Measurements from ENCODE around the gene PLCL2.

PLCL2 gene

DNA sequence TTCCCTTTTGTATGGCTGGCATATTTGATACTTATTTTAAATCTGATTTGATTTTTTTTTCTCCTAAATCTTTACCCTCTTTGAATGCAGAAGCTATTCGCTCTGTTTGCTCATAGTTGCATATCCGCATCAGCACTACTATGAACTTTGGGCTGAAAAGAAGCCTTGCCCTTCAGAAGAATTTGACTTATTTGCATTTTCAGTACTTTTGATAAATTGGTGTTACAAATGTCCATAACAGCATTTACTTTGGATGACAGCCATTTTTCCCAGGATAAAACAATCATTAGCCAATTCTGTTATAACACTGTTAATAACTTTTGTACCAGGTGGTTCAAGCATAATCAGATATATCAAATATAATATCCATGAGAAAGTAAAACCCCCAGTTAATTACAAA lies 129.5 kb downstream of the PLCL2 start:
- DNase-seq (ENCODE audit: low spot score): no peak

DNA sequence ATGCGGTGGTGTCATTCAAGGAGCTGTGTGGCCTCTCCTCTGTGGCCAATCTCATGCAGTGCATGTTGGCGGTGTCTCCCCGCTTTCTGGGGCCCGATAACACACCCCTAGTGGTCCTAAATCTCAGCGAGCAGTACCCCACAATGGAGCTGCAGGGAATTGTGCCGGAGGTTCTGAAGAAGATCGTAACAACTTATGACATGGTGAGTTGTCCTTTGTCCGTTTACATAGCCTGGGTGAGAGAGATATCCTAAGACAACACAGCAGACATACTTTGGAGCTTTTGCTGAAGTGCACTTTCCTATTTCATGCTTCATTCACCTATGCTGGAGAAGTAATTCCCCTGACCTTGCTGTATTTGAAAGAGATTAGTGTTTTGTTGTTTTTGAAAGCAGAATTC lies 130.0 kb downstream of the PLCL2 start:
- no peak for DNase-seq (ENCODE audit: low spot score)

DNA sequence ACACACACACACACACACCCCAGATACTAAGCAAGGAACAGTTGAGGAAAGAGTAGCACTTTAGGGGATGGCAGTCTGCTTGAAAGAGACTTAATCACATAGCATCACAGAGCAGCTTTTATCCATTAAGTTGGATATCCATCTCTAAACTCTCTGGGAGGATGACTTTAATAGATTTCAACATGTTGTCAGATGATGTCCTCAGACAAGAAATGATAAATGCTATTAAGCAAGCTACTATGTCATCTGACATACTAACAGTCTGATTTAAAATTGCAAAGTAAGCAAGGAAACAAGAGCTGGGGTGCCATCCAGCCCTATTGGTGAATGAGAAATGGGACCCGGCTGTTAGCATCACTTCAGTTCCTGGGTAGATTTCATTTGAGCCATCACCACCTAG lies 136.9 kb downstream of the PLCL2 start:
- no peak for DNase-seq (ENCODE audit: low spot score)

DNA sequence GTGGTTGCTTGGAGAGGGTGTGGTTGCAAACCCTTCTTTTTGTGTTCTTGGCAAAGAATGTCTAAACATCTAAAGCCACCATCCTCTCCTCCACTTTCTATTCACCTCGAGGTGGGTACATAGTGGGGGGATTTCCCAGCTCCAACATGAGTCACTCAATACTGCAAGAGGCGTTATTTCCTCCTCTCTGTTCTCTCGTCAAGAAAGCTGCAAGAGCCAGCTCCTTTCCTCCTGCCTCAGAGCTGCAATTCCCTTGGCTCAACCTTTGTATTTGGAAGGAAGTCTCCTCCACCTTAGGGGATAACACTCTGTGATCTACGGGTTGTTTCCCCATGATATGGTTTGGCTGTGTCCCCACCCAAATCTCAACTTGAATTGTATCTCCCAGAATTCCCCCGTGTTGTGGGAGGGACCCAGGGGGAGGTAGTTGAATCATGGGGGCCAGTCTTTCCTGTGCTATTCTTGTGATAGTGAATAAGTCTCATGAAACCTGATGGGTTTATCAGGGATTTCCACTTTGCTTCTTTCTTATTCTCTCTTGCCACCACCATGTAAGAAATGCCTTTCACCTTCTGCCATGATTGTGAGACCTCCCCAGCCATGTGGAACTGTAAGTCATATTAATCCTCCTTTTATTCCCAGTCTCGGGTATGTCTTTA lies 138.4 kb downstream of the PLCL2 start:
- no peak for DNase-seq (ENCODE audit: low spot score)

DNA sequence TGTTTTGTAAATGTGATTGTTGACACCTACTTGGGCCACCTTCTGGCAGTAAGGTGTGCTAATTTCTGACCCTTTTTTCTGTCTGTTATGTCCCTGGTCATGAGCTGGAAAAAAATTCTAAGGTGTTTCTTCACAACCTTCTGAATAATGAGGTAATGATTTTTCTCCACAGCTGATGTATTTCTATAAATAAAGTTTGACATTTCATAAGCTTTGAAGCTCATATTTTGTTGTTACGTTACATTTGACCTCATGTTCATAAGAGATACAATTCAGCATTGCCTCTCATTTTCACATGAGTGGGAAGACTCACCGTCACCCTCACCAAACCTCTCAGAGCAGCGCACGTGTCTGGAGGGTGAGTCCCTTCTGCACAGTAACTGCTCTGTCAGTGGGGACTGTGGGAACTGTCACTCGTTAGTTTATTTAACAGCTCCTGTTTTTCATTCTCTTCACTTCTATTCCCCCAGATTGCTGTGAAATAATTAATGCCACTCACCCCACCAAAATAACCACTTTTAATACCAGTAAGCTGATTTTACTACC lies 140.9 kb downstream of the PLCL2 start:
- DNase-seq (ENCODE audit: low spot score): no peak

DNA sequence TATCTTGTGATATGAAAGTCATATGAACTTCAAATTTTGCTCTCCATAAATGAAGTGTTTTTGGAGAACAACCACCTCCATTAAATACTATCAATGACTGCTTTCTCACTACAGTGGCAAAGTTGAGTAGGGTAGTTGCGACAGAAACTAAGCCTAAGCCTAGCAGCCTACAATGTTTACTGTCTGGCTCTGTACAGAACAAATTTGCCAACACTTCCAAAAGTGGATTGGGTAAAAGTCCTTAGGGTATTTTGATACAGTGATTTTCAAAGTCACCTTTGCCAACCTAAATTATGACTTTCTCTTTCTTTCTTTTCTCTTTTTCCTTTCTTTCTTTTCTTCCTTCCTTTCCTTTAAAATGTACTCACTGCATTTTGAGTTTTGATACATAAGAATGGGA lies 142.6 kb downstream of the PLCL2 start:
- no peak for DNase-seq (ENCODE audit: low spot score)

DNA sequence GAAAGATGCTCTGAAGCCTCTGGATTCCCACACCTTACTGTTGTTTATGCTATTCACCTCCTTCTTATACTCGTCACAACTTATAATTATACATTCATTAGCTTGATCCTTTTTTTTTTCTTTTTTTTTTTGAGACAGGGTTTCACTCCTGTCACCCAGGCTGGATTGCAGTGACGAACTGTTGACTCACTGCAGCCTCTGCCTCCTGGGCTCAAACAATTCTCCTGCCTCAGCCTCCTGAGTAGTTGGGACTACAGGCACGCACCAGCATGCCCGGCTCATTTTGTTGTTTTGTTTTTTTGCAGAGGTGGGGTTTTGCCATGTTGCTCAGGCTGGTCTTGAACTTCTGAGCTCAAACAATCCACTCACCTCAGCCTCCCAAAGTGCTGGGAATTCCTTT lies 143.6 kb downstream of the PLCL2 start:
- no peak for DNase-seq (ENCODE audit: low spot score)

DNA sequence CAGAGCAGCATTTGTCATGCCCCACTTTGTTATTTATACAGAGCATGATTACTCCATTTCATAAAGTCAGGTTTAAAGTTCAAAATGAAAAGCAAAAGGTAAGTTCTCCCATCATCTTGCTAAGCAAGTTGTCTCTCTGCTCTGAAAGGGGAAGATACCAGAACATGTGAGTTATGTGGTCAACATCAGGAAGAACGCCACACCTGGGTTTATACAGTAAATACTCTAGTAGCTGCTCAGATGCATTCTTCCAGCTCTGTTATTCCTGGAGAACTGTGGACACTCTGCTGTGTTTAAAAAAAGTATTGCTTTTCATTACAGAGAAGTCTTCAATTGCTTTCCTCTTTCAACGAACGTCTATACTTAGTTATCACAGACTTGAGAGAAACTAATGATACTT lies 145.7 kb downstream of the PLCL2 start:
- DNase-seq (ENCODE audit: low spot score): no peak

DNA sequence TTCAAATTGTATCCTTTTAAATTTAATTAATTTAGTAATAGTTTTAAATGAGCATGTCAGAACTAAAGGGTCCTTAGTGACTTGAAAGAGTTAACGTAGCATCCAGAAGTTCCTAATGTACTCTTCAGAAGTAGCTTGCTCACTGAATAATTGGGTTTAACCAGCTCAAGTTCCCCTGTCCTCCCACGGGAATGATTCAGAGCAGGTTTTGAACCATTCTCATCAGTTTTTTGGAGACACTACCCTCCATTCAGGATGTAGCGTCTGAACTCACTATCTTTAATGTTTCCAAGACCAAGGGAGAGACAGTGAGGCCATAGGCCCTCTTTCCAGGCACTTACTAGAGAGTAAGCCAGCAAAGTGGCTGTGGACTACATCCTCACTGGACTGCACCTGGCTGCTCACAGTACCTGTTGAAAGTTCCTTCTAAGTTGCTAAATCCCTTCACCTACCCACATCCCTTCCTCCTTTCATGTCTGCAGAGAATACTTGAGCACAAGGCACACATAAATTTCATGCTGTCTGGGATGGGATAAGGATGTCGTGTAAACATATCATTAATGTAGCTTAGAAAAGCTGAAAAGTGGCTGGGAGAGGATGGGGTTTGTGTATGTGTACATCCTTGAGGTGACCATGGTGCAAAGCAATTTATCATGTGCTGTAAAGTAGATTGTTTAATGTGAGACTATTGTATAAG lies 146.3 kb downstream of the PLCL2 start:
- DNase-seq (ENCODE audit: low spot score): no peak

DNA sequence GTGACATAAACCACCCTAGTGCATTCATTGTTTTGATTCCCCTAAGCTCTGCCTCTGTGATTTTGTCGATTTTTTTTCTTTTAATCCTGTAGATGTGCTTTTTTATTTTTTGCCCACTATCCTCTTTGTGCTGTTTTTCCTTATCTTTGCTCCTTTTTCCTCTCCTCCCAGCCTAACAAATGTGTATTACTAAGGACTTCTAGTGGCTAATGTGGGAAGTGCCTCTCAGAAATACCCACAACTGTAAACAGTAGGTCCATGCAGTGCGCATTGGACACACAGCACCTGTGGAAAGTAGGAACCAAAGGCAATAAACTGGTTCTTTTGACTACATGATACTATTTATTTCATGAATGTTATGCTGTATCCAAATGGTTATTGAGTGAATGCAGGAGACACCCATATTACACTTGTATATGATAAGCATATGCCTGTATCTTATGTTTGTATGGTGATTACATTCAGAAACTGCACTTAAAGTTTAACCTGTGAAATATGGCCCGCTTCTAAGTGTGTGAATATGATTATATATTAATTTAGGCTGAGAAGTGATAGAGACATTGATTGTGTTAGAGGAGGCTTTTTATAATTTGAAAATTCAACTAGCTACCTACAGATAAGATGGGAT lies 147.8 kb downstream of the PLCL2 start:
- DNase-seq (ENCODE audit: low spot score): peak; percentile 7

DNA sequence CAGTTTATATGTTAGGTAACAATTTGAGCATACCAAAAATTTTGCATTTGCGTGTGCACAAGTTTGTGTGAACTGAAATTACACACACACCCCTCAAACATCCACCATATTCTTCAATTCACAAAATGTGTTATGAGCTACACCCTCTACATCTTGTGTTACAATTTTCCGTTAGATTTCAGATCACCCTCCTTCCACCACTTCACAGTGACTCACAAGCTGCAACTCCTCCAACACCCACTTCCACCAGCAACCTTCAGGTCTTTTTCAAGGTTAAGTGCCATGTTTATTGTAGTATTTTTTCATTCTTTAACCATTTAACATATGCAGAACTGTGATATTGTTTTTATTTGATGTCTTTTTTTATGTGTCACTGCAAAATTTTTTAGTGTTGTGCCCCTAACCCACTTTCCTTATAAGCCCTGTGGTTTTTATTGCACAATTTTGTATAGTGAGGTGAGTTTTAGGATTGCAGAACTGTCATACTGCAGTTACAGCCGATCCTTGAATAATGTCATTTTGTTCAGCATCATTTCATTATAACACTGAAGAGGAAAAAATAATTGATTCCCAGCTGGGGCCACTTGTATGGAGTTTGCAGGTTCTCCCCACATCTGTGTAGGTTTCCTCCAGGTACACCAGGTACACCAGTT lies 148.9 kb downstream of the PLCL2 start:
- DNase-seq (ENCODE audit: low spot score): no peak

DNA sequence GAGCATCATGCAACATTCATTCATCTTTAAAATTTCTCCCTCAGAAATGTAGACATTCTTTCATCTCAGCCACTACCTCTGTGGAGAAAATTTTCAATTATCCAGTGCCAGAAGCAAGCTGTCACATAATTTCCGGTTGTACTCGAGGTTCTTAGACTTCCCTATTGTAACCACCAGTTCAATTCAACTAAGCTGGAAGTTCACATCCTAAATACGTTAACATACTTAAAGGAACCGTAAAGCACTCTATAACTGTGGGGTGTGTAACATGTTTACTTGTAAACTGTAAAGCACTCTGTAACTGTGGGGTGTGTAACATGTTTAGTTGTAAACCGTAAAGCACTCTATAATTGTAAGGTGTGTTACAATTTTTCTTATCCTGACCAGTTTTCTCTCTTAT lies 150.3 kb downstream of the PLCL2 start:
- DNase-seq (ENCODE audit: low spot score): no peak

DNA sequence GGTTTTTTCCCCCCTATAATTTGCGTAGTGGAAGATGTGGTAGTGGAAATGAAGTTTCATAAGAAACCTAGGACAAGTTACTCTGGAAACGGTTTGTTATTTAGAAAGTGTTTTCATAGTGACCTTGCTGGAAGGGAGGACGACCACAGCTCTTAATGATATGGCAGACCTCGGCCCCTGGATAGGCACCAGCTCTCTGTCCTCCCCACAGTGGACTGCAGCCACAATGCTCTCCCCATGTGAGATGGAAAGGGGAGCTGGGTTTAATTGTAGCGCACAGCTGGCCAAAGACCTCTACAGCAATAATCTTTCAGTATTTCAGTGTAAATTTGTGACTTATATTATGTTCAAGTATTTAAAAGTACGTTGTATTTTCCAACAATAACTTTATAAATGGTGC lies 151.2 kb downstream of the PLCL2 start:
- no peak for DNase-seq (ENCODE audit: low spot score)

DNA sequence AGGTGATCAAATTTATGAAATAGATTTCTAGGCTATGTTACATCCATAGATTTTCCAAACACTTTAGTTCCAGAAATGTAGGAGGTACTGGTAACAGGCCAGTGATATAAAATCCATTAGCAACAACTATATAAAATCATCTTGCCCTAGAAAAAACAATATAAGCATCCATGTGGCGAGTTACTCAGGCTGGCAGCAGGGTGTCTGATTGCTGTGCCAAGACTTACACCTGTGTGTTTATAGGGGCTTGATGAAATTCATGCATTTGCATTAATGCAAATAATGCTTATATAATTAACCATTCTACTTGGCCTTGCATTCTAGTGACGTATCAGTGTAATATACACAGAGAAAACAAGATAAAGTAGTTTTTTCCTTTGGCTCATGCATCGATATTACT lies 153.4 kb downstream of the PLCL2 start:
- no peak for DNase-seq (ENCODE audit: low spot score)

DNA sequence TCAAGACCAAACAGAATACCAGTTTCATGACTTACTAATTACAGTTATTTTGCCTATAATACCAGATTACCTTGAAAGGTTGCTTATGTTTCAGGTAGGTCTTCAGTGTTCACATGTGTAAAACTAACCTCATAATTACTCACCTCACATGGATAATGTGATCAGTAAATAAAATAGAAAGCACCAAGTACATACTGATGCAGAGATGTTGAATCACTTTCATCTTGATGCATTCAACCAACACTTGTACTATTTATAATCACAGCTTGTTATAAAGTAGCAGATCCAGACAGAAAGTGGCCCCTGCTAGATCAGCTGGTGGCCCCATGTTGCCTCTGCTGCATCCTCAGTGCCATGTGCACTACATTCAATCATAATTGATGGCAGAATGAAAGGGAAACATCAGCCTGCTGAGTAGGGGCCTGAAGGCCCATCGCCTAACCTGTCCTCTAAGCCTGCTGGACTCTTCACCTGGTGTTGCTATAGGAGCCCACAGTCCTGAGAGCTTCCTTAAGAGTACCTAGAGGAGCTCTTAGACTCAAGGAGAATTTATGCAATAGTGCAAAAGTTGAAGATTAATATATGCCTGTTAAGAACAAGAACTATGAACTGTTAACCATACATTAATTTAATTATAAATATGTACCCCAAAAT lies 154.3 kb downstream of the PLCL2 start:
- no peak for DNase-seq (ENCODE audit: low spot score)

DNA sequence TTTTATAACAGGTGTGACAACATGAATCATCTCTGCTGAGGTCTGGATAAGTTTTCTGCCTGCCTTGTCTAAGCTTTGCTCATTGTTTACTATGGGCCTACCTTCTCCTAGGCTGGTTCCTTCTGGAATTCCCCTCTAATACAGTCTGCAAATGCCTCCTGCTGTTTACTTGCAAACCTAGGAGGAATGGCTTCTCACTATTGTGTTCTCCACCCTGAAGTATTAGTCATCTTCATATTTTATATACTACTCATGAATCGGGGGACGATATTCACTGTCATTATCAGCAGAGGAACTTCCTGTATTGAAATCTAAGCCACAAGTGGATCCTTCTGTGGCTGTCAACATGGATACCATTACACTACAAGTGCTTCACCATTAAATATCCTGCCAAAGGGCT lies 154.8 kb downstream of the PLCL2 start:
- peak; percentile 38 for DNase-seq (ENCODE audit: low spot score)

DNA sequence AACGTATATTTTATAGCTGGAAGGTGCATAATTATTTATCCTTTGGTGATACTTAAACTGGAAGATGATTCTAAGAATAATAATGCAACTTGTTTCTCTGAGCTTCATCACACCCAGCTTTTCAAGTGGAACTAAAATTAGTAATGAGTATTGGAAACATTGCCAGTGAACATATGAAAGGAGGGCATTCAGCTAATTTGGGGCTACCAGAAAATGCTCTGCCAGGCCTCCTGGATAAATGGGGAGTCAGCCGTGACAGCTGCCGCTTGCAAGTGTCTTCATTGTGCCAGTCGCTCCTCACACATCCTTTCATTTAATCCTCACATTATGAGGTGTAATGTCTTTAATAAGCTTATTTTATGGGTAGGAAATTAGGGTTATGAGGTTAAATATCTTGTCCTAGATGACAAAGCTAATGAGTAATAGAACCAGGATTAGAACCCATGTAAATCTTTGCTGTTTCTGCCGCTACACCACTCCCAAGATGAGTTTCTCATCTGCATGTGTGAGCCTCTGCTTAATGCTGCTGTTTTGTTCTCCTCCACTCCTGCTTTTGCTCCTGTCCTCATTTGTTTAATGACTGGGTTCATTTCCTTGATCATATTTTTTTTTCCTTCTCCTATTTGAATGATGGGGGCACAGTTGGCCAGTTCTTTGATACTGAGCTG lies 155.7 kb downstream of the PLCL2 start:
- no peak for DNase-seq (ENCODE audit: low spot score)

DNA sequence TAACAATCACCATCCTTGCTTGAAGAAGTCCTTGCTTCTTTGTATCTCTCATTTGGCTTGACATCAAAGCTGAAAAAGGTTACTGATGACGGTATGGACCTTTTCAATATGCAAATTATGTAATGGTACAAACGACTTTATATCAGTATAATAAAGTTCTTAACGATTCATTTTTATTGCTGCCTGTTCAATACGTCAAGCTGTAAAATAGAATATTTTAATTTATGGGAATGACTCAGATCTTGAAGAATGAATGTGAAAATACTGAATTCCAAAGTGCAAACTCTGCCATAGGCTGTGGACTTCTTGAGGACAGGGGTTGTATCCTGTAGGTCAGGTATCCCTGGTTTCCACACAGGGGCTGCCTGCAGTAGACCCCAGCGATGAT lies 156.2 kb downstream of the PLCL2 start:
- no peak for DNase-seq (ENCODE audit: low spot score)

DNA sequence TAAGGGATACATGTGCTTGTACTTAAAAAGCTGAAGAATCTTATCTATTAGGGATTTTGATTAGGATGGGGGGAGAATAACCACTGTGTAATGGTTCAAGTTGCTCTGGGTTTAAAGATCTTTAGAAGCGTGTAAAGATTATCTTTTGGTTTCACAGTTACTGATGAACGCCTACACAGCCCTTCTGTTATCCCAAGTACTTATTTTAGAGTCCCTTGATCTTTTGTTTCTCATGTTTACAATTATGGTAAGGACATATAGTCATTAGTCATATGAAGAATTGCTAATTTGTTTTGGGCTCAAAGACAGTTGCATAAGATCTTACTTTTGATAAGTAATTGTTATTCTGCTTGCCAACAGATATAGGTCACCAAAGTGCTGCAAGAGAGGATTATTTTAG lies 160.1 kb downstream of the PLCL2 start:
- no peak for DNase-seq (ENCODE audit: low spot score)

DNA sequence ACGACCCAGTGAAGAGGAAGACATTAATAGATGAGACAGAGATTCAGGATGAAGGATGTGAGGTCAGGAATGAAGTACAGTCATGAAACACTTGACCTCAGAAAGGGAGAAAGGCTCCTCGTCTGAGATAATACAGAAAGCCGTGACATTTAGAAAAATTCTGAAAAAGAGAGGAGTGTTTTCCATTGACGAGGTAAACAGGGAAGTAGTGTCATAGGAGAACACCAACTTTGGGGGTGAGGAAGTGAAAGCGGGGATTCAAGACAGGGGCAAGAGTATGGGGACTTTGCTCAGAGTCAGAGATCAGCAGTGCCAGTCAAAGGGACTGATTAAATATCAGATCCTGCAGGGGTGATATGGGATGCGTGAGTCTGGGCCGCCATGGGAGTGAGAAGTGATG lies 160.9 kb downstream of the PLCL2 start:
- DNase-seq (ENCODE audit: low spot score): no peak

DNA sequence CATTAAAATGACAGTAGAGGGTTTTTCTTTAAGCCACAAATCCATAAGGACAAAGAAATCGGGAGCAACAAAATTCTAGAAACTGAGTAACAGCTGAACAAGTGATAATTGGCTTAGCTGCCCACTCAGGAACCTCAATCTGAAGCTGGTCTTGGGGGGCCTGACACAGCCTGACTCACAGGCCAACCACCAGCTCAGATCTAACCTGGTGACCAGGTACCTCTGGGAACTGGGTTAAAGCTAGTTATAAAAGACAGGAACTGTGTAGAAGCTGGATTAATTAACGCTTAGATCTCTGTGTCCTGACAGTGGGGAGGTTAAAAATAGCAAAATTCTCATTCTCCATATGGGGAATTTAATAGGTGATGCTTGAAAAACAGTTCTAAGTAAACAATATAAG lies 161.9 kb downstream of the PLCL2 start:
- DNase-seq (ENCODE audit: low spot score): no peak

DNA sequence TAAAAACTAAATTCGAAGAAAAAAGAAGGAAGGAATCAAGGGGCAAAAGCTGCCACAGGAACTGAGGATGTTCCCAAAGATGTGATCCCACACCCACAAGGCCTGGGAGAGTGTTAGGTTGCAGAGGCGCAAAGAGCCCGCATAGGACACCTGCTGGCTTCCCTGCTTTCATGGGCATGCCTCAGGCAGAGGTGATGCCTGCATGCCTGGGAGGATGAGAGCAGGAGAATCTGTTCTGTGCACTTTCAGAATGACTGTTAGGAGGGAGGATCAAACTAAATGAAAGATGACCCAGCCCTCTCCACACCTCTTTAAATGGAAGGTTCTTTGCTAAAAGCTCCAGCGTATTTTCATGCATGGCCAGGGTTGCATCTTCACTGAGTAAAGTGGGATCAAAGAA lies 162.4 kb downstream of the PLCL2 start:
- no peak for DNase-seq (ENCODE audit: low spot score)

All from hepatic stellate cell (primary cell).